Keratinocyte (primary cell): ENCODE data around the gene ZNF70. TPM values are rescaled to one million over a fixed set of nuclear protein-coding genes. Genes with fewer than 3 reads are reported as not detected.

Experiments used
- DNase-seq: peaks from one replicate; pipeline ENCODE4 v3.0.0-alpha.2; 2011; ENCODE audit warnings: low read depth, missing footprints, low spot score
- FAIRE-seq: peaks from 2 replicates; lab custom pipeline; 2011; peaks lifted over from hg19 to GRCh38; lab: Jason Lieb, UNC
- H2AFZ ChIP-seq: 2 replicates; pipeline ENCODE4 v1.6.0; 2012; ENCODE audit warnings: low read length, control low read depth, inconsistent platforms; ENCODE audit not compliant: control insufficient read depth
- H3K27ac ChIP-seq: 2 replicates; pipeline ENCODE4 v1.5.1; 2011; ENCODE audit warnings: low read length; ENCODE audit not compliant: control insufficient read depth, insufficient read depth
- H3K27me3 ChIP-seq: 3 replicates; pipeline ENCODE4 v1.6.0; 2011; ENCODE audit warnings: low read length; ENCODE audit not compliant: control insufficient read depth, insufficient read depth; ENCODE audit errors: extremely low read depth
- H3K36me3 ChIP-seq, 2 experiments: 2 replicates in 1 of 2; 3 replicates in 1 of 2; pipeline ENCODE4 v1.5.1; 2011; ENCODE audit warnings: low read length in 2 of 2, mild to moderate bottlenecking in 1 of 2; ENCODE audit not compliant: control insufficient read depth in 2 of 2, insufficient read depth in 2 of 2; ENCODE audit errors: extremely low read depth in 1 of 2
- H3K4me1 ChIP-seq: 3 replicates; pipeline ENCODE4 v1.5.1; 2011; ENCODE audit warnings: low read length; ENCODE audit not compliant: control insufficient read depth, insufficient read depth; ENCODE audit errors: extremely low read depth
- H3K4me2 ChIP-seq: 3 replicates; pipeline ENCODE4 v1.6.0; 2011; ENCODE audit warnings: low read depth, low read length; ENCODE audit not compliant: control insufficient read depth, insufficient read depth; ENCODE audit errors: extremely low read depth
- H3K4me3 ChIP-seq, 3 experiments: fragments of 200-600 bp in 1 of 3; sonication (generic) in 1 of 3; 2 replicates in 2 of 3; 3 replicates in 1 of 3; pipeline ENCODE4 v1.5.1; 2011 to 2016; ENCODE audit warnings: low read length in 3 of 3, mild to moderate bottlenecking in 3 of 3, control low read depth in 2 of 3, inconsistent platforms in 1 of 3, low read depth in 1 of 3, mixed read lengths in 1 of 3, mixed run types in 1 of 3, moderate library complexity in 1 of 3; ENCODE audit not compliant: control insufficient read depth in 2 of 3, insufficient read depth in 2 of 3; ENCODE audit errors: extremely low read depth in 1 of 3
- H3K79me2 ChIP-seq: 2 replicates; pipeline ENCODE4 v1.6.0; 2012; ENCODE audit warnings: low read length; ENCODE audit not compliant: control insufficient read depth, insufficient read depth
- H3K9ac ChIP-seq: 3 replicates; pipeline ENCODE4 v1.6.0; 2011; ENCODE audit warnings: low read length; ENCODE audit not compliant: control insufficient read depth, insufficient read depth; ENCODE audit errors: extremely low read depth
- H3K9me1 ChIP-seq: 3 replicates; pipeline ENCODE4 v1.6.0; 2011; ENCODE audit warnings: low read length; ENCODE audit not compliant: control insufficient read depth, insufficient read depth; ENCODE audit errors: extremely low read depth
- H3K9me3 ChIP-seq: 2 replicates; pipeline ENCODE4 v1.5.1; 2012; ENCODE audit warnings: low read depth, low read length; ENCODE audit not compliant: control insufficient read depth
- H4K20me1 ChIP-seq: 3 replicates; pipeline ENCODE4 v1.6.0; 2011; ENCODE audit warnings: low read length; ENCODE audit not compliant: control insufficient read depth, insufficient read depth; ENCODE audit errors: extremely low read depth
- EZH2 ChIP-seq: IDR thresholded peaks from one replicate; pipeline ENCODE4 v1.6.1; 2012; ENCODE audit warnings: inconsistent platforms, mild to moderate bottlenecking, low read length, moderate library complexity
- dilution Hi-C: fragments of 300-500 bp; cut with MboI; formaldehyde crosslinking; loops from one replicate; pipeline ENCODE4 v1.7.0; 2020; ENCODE audit warnings: low sequenced_read_pairs; ENCODE audit not compliant: extremely low pct_ligation_motif_present
- polyA plus RNA-seq, 5 experiments: library from polyadenylated mRNA; depleted of rRNA in 3 of 5; stranded (reverse) in 3 of 5; stranded (forward) in 1 of 5; unstranded in 1 of 5; fragments of >200 nt; gene quantifications; 1 replicate in 1 of 5; 2 replicates in 3 of 5; 3 replicates in 1 of 5; pipeline versions ENCODE4 v1.2.1 to v1.2.3, GENCODE V29; 2011 to 2012; ENCODE audit warnings: missing spikeins in 2 of 5, low read depth in 1 of 5, low replicate concordance in 1 of 5
- TF ChIP-seq, protein P1 (sequence below), 3 experiments: IDR thresholded peaks in 1 of 3; conservative IDR thresholded peaks in 1 of 3; optimal IDR thresholded peaks in 1 of 3; 2 replicates in 2 of 3; 3 replicates in 1 of 3; pipeline versions ENCODE3 to v1.5.1; 2011; ENCODE audit warnings: low read length in 3 of 3, mild to moderate bottlenecking in 3 of 3, moderate library complexity in 2 of 3, control low read depth in 1 of 3, inconsistent platforms in 1 of 3; ENCODE audit not compliant: insufficient read depth in 2 of 3; ENCODE audit errors: extremely low read depth in 1 of 3

ZNF70 gene
- polyA plus RNA-seq, 1 donor (not counting 4 experiments of a cell fraction or from before 2014, with no cell fraction given): 0.55 TPM

DNA sequence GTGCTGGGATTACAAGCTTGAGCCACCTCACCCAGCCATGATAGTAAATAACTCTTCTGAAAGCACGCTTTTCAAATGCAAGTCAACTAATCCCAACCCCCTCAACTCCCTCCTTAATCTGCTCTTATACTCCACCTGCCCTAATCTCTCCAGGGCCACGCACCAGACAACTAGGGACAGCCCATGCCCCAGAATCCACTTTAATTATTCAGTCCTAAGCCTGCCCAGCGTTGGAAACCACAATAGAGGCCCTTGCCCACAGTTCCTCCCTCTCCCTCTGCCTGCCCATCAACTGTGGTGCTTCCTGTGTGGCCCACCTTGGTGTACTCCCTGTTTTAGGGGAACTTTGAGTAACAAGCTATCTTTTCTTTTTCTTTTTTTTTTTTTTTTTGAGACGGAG lies 6.0 kb upstream of the ZNF70 start:
- no peaks in the 10 kb centered on the region for H4K20me1 ChIP-seq
- H3K27ac ChIP-seq: no peak overlapping the region
- H3K4me1 ChIP-seq: no peaks in the 10 kb centered on the region
- FAIRE-seq (no peak), DNase-seq (no peak)
- dilution Hi-C loops: no loop called here
- H3K4me2 ChIP-seq: no peak overlapping the region
- no peak overlapping the region for H3K4me3 ChIP-seq
- H3K9me3 ChIP-seq: no peaks in the 10 kb centered on the region
- H3K27me3 ChIP-seq: no peaks in the 10 kb centered on the region
- no peaks in the 10 kb centered on the region for H3K36me3 ChIP-seq
- no peaks in the 10 kb centered on the region for H3K9me1 ChIP-seq
- no peak overlapping the region for H3K9ac ChIP-seq
- no peak overlapping the region for H2AFZ ChIP-seq
- H3K79me2 ChIP-seq: no peaks in the 10 kb centered on the region
- TF ChIP-seq EZH2: no peak
- TF ChIP-seq, protein P1, sequence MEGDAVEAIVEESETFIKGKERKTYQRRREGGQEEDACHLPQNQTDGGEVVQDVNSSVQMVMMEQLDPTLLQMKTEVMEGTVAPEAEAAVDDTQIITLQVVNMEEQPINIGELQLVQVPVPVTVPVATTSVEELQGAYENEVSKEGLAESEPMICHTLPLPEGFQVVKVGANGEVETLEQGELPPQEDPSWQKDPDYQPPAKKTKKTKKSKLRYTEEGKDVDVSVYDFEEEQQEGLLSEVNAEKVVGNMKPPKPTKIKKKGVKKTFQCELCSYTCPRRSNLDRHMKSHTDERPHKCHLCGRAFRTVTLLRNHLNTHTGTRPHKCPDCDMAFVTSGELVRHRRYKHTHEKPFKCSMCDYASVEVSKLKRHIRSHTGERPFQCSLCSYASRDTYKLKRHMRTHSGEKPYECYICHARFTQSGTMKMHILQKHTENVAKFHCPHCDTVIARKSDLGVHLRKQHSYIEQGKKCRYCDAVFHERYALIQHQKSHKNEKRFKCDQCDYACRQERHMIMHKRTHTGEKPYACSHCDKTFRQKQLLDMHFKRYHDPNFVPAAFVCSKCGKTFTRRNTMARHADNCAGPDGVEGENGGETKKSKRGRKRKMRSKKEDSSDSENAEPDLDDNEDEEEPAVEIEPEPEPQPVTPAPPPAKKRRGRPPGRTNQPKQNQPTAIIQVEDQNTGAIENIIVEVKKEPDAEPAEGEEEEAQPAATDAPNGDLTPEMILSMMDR (optimal IDR thresholded peaks at IDR 0.05 in 1 of 3, IDR thresholded peaks at IDR 0.05 in 1 of 3, conservative IDR thresholded peaks at IDR 0.05 in 1 of 3; ENCODE audit: extremely low read depth in 1 of 3, insufficient read depth in 2 of 3, low read length in 3 of 3): no peak

DNA sequence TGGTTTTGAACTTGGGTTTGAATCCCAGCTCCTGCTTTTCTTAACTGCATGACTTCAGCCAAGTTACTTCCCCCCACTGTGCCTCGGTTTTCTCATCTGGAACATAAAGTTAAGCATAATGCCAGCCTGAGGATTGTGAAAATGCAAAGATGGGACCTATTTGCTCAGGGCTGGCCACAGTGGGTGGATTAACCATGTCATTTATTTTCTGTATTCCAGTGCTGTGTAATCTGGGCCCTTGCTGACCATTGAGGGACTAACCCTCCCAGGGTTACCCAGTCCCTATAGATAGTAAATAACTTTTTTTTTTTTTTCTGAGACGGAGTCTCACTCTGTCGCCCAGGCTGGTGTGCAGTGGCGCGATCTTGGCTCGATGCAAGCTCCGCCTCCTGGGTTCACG lies 4.8 kb upstream of the ZNF70 start:
- no peaks in the 10 kb centered on the region for H3K79me2 ChIP-seq
- no peak overlapping the region for H2AFZ ChIP-seq
- H3K9me3 ChIP-seq: no peaks in the 10 kb centered on the region
- H3K4me1 ChIP-seq: peaks cover 3% of the 10 kb centered on the region
- no peak overlapping the region for H3K27ac ChIP-seq
- H4K20me1 ChIP-seq: no peaks in the 10 kb centered on the region
- H3K9ac ChIP-seq: no peak overlapping the region
- H3K27me3 ChIP-seq: no peaks in the 10 kb centered on the region
- DNase-seq (no peak), FAIRE-seq (no peak)
- H3K36me3 ChIP-seq: no peaks in the 10 kb centered on the region
- dilution Hi-C loops: no loop called here
- TF ChIP-seq, protein P1 (optimal IDR thresholded peaks at IDR 0.05 in 1 of 3, IDR thresholded peaks at IDR 0.05 in 1 of 3, conservative IDR thresholded peaks at IDR 0.05 in 1 of 3; ENCODE audit: extremely low read depth in 1 of 3, insufficient read depth in 2 of 3, low read length in 3 of 3): no peak
- no peaks in the 10 kb centered on the region for H3K9me1 ChIP-seq
- H3K4me3 ChIP-seq: no peak overlapping the region
- H3K4me2 ChIP-seq: no peak overlapping the region
